Stimulated activated CD4-positive, alpha-beta T cell treated with anti-CD3 and anti-CD28 coated beads, Interleukin-4, amount 100 ng/mL, for 4 hours (primary cell): ENCODE data around the gene OR9Q1.

ENCODE experiments used
- DNase-seq, 2 experiments: peaks; one replicate each; pipeline ENCODE4 v3.0.0-alpha.2; 2020

Gene OR9Q1

DNA sequence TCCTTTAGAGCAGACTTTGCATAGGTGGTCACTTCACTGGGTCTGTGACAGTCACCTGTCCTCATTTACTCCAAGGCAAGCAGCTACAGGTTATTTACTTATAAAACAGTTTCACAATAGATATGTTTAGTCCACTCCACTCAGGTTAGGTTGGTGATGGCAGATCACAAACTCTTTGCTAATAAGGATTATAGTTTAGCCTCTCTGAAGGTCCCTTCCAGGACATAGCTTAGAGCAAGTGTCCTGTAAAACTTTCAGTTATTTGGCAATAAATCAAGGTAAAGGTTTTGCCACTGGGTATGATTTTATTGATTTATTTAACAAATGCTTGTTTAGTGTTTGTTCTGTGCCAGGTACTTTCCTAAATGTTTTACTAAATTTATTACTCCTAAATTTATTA is 15.9 kb downstream of the OR9Q1 start:
- no peak for DNase-seq

DNA sequence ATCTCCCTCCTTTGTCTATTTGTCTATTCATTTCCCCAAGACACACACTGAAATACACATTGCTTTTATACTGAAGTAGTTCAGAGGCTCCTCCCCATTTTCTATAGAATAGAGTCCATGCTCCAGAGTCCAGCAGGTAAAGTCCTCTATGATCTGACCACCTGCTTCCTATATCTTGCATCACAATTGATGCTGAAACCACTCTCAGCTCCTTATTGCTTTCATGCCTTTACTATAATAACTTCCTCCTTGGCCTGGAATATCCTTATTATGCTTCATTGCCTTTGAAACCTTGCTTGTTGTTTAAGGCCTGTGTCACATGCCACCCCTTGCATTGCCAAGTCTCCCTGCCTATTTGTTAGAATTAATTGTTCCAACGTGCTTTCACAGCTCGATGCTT is 19.7 kb downstream of the OR9Q1 start:
- DNase-seq: no peak

DNA sequence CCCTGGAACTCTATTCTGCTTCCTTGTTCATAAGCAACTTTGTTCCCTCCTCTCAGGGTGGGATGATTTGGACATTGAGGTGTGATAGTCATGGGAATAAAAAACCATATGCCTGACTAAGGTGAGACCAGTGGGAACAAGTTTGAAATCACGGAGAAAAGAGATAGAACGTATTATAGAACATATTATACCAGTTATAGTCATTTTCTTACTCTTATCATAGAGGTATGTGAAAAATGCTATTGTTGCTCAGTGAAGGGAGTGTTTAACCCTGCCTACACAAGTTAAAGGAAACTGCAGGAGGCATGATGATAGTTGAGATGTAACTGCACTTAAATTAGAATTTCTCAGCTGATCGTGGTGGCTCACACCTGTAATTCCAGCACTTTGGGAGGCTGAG is 22.6 kb downstream of the OR9Q1 start:
- no peak for DNase-seq

DNA sequence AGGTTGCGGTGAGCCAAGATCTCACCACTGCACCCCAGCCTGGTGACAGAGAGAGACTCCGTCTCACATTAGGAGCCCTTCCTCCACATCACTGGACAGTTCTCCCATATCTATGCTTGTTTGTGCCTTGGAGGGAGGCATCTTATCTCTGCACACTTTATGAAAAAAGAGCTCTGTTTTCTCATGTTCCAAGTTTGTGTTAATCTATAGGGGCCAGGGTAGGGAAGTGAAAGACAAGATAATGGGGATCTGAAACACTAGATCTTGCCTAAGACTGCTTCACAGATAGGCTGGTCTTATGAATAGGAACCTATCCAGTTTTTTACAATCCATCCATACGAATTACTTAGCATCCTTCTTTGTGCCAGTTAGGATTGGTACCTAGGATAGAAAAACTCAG is 24.1 kb downstream of the OR9Q1 start:
- DNase-seq: no peak

DNA sequence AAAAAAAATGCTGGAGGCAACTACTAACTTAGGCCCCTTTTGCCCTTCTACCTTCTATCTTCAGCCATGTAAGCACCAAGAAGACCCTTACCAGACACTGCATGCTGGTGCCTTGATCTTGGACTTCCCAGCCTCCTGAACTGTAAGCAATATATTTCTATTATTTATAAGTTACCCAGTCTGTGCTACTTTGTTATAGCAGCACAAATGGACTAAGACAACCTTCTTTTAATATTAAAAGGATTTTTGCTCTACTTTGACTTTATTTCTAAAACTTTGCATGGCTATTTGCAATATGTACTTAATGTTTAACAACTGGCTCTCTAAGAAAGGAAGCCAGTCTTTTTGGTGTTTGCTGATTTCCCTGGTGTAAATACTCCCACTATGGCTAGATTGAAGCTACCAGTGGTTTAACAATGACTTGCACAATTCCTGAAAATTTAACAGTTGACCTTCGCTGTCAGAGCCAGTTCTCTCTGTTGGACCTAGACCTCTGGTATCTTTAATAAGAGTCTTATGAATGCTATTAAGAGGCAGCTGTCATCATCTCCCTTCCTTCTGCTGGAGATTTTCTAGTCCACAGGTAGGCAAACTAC is 32.2 kb downstream of the OR9Q1 start:
- DNase-seq: no peak

DNA sequence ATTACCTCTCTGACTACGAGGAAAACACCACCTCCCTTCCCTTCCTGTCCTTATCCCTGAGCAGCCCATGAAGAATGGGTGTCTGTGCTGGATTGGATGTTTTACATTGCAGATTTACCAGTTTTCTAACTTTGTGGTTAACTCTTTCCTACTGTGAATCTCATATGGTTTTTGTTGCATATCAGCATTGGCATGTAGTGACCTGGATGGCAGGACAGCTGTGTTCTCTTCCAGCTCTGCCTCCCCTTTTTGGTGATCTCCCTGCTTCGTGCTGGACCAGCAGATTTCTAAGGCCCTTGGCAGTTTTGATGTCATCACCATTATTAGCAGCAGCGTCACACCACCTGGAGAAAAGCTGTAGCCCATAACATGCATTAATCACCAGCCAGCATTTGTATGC is 33.8 kb downstream of the OR9Q1 start:
- DNase-seq: no peak

DNA sequence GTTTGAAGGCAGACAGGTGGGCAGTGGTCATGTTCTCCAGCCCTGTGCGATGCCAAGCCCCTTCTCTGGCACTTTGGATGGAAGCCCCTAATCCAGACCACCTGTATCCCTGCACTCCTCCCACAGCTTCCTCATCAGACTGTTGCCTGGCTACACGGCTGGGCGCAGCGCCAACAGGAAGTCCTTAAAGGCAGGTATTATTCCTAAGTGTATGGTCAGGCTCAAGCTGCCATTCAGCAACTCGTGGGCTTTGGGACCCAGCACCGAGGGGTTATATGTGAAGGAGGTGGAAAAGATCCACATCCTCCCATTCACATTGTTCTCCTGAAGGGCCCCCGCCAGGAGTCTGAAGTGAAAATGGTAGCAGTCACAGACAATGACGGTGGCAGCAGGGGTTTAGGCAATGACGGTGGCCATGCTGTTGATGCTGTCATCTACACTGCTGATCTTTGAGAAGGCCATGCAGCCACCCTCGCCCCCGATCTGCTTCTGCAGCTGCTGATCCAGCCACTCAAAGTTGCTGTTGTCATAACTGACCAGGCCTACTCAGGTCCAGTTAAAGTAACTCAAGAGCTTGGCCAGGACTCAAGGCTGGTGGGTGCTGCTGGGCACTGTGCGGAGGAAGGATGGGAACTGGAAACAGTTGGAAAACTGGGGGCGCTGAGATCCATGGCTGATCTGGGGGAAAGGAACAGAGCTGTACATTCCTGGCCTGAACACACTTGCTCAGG is 34.8 kb downstream of the OR9Q1 start:
- no peak for DNase-seq

DNA sequence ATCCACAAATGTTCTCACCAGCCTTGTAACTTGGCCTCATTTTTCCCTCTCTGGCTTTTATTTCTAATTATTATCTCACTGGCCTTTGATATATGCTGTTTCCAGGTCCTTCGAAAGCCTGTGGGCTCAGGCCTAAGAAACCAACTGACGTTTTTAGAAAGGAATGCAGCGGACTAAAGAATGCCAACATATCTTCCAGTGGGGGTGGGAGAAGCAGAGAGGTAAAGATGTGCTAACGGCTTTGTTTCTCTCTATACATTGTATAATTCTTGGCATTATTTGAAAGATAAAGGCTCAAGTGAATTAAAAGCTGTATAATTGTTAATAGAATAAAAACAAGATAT is 35.3 kb downstream of the OR9Q1 start:
- DNase-seq: no peak

DNA sequence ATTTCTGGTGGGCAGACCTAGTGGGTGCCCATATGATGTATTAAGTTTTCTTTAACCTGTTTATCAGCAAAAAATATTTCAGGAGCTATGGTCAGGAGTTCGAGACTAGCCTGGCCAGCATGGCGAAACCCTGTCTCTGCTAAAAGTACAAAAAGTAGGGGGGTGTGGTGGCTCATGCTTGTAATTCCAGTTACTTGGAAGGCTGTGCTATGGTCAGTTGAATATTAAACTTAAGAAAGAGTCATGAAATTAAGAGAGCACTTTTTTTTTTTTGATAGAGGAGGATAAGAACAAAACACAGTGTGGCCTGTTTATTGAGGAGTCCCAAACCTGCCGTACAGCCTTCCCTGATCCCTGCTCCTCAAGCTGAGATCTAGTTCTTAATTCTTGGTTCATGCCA is 36.9 kb downstream of the OR9Q1 start:
- no peak for DNase-seq

DNA sequence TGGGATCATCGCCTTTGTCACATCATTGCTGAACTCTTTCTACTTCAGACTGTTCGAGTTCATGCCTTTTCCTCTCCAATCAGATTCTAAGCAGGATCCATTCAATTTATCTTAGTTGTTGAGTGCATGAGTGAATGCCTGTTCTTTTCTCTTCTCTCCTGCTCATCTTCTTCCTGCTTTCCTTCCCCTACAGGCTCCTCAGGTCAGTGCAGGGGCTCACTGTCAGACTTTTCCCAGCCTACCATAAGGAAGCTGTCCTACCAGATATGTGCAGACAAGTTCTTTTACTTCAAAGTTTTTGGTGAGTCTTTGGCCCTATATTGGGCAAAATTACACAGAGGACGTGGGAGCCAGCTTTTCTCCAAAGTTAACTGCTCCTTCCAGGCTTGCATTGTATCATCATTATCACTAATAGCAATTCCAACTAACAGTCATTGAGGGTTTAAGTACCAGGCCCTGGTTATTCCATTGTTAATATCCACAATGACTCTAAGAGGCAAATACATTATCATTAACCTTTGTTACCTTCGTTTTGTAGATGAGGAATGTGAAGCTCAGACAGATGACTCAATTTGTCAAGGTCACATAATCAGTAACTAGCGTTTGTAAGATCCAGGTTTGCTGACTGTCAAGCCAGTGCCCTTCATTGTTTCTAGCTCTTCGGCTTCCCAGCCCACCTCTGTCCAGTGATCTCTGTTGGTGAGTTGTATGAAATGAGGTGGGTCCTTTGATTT is 37.4 kb downstream of the OR9Q1 start:
- DNase-seq: no peak

DNA sequence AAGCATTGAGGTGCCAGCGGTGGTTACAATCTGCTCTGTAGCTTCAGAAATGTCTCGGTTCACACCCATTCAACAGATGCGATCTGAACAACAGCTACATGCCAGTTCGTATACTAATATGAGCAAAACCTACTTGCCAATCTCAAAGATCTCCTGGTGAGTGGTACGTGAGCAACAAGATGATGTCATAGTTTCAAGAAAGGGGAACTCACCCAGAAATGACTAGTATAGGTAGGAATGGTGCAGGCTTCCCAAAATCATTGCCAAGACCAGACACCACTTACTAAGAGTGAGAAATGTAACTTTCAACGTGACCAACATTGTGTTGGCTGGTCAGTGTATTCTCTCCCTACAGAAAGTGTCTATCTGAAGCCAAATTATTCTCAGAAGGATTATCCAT is 38.1 kb downstream of the OR9Q1 start:
- no peak for DNase-seq

DNA sequence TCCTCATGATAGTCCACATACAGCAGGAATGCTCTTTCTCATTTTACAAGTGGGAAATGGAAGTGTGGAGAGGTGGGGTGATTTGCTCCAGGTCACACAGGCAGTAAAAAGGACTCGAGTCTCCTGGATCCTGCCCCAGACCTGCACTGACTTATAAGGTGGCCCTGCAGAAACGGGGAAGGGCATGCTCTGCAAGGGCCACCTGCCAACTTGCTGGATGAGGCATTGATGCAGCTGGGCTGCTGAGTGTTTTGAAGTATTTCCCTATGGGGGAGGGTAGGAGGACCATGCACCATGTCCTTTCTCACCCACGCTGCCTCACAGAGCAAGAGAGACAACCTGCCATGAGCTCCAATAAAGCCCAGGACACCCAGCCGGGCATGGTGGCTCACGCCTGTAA is 44.0 kb downstream of the OR9Q1 start:
- DNase-seq: no peak

DNA sequence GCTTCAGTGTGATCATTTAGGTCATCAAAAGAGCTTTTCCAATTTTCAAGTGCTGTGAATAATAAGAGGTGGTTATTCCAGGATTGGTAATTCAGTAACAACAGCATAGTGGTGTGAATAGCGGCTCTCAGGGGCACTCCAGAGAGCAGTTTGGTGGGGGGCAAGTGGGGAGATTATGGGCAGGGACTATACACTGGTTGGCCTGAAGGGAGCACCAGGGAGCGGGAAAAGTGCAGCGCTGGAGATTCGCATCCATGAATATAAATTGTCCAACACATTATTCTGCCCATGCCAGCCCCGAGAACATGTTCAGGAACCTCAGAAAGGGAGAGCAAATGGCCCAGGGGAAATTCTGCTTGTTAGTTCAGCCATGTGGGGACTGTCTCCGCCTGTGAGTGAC is 45.0 kb downstream of the OR9Q1 start:
- no peak for DNase-seq

DNA sequence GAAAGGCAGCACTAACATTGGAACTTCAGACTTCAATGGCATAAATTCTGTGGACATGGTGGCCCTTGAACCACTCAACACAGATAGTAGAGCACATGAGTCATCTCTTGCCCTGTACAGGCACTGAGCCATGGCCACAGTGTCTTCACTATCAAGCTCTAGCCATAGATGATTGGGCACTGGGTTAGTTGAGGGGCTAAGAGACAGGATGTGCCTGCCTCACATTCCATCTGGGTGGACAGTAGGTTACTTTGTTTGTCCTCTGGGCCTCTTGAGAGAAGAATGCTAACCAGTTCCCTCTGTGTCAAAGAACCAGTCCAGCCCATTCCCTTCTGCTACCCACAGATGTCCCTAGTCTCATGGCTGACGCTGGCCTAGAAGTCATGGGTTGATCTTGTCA is 46.9 kb downstream of the OR9Q1 start:
- no peak for DNase-seq

DNA sequence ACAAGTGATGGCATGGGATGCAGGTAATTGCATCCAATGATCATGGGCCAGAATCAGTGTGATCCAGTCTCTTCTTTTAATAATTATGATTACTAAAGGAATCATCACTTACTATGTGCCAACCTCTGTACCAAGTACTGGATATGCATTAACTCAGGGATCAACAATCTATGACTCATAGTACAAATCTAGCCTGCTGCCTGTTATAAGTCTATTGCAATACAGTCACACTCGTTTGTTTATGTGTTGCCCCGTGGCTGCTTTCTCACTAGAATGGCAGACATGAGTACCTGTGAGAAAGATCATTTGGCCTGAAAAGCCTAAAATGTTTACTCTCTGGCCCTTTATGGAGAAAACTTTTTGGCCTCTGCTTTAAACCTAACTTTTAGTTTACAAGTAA is 52.1 kb downstream of the OR9Q1 start:
- DNase-seq: no peak

DNA sequence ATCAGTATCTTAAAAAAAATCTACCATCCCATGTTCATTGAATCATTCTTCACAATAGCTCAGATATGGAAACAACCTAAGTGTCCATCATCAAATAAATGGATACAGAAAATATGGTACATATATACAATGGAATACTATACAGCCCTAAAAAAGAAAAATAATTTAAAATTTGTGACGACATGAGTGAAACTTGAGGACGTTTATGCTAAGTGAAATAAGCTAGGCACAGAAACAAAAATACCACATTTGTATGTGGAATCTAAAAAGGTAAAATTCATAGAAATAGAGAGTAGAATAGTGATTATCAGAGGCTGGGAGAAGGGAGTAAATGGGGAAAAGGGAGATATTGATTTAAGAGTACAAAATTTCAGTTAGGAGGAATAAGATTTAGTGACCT is 62.8 kb downstream of the OR9Q1 start:
- DNase-seq: no peak

DNA sequence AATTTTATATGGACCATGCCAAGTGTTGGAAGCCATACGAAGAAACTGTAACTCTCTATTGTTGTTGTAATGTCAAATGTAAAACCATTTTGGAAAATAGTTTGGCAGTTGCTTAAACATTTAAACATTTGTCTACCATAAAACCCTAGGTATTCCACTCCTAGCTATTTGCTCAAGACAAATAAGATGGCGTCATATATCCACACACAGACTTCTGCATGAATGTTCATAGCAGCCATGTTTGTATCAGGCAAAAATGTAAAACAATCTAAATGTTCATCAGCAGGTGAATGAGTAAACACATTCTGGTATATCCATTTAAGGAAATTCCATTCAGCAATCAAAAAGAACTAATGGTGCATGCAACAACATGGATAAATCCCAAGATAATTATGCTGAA is 73.8 kb downstream of the OR9Q1 start:
- no peak for DNase-seq

DNA sequence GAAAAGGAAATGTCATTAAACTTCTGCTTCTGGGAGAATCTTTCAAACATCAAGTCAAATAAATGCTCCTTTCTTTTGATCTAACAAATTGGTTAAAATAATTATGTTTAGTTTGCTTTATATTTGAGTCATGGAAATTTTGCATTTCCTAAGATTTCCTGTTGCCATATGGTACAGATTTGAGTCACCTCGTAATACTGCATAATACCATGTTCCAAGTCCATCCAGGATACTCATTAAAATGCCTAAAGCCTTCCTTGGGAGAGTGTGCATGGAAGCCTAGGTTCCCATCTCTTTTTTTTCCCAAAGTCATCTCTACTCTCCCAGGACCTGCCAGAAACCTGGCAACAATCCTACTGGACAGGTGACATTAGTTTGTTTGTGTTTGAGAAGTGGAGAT is 97.4 kb downstream of the OR9Q1 start:
- no peak for DNase-seq

DNA sequence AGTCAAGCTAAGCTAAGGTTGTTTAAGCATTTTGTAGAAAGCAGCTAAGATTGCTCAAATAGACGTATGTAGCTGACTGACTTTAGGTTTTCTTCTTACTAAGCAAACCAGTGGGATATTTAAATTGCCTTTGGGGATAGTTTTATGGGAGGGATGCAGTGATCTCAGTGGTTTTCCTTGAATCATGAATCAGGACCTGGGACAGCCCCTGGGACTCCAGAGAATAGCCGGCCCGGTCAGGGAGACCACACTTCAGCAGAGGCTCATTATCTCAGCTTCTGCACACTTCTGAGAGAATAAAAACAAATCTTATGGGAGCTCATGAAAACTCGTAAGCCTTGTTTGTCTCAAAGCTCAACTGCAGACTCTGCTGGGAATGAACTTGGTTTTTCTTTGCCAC is 101.8 kb downstream of the OR9Q1 start, which contains the start of gene OR9I1:
TSS of gene OR9I1 (minus strand) at position 62 of the 400 bp plus-strand sequence. CDS start 6,086 bp downstream, outside the sequence.
- no peak for DNase-seq

DNA sequence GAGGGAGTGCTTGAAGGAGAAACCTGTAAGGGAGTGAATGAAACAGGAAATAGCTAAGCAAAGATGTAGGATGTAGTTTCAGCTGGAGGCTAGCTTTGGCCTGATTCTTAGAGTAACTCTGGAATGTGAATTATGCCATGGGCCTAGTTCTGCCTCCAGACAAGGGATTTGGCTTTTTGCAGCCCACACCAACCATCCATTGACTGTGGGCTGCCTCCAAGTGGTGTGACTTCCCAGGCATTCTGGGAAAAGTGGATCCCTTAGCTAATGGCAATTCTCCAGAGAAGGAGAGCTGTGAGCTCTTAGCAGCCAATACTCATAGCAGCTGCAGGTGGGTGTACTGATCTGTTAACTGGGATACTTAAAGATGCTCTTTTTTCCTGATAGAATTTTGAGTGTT is 103.7 kb downstream of the OR9Q1 start:
- no peak for DNase-seq

DNA sequence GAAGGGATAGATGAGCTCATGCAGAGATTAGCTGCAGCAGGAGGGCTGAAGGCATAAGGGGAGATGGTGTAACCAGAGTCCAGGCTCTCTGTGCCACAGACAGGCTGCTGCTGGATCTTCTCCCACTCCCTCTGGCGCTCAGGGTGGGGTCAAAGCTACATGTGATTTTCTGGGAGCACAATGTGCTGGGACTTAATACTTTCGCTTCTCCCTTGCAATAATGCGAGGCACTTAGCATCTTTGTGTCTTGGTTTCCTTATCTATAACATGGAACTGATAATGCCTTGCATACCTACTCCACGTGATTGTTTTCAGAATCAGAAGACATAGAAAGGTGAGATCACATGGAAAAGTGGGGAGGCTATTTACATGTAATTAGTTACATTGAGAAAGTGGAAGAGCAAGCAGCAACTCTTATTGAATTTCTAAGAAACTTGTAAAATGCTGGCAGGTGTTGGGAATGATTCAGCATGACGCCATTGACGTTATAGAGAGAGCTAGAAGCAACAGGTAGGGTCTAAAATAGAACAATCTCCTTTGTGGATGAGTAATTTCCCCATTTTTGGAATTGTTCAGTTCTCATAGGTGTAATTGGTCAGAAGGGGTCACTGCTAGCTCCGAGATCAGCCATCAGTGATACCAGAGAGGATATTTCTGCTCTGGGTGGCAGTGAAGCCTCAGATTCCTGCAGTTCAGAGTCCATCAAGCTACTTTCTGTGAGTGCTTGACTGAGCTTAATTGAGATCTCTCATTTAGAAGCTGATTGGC is 109.8 kb downstream of the OR9Q1 start:
- DNase-seq: no peak

DNA sequence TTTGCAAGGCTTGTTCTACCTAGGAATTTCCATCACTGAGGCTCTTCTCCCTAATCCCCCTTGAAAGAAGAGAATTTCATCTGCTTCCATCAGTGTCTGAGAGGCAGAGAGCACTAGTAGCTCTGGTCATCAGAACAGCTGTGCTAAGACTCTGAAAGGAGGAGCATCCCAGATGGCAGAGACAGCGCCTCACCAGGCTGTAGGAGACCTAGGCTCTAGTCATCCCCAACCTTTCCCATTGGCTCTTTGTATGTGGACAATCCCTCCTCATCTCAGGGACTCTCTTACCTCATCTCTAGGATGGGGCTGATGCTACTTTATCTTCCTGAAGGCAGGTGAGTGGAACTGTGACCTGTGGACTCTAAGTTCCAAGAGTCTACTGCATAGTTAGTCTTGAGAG is 110.5 kb downstream of the OR9Q1 start:
- no peak for DNase-seq

DNA sequence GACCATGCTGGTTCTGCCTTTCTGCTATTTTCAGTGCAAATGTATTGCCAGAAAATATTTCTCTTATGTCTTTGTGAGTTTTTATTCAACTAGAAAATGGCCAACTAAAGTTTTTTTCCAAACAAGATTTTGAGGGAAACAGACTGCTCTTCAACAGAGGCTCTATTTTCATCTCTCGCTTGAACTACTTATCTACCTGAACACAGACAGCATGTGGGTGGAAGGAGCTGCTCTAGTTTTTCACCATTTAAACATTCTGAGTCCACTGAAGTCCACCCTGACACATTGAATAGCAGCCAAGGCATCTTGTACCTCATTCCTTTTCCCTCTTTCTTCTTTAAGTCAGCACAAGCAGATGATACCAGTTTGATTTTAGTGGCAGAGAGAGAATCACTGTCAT is 111.5 kb downstream of the OR9Q1 start:
- no peak for DNase-seq

DNA sequence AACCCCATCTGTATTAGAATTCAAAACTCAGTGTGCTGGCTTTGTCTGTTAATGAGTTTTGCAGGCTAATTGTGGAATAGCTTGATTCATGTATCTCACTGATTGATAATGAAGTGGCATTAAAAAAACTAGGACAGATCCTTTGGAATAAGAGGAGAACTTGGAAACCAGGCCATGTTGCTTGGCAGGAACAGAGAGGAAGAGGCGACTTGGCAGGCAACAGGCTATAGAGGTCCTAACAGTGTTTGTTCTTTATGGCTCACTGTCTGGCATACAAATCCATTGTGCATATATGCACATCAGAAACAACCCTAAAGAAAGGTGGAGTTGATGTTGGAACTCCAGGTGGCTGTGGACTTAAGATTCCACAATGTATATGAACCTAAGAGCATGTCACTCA is 119.1 kb downstream of the OR9Q1 start:
- no peak for DNase-seq
